GM12891 (cell line): Measurements from ENCODE around the gene CACHD1.

ENCODE experiments used
- DNase-seq: peaks from one replicate; pipeline ENCODE4 v3.0.0; 2011; ENCODE audit warnings: low spot score; ENCODE audit not compliant: insufficient read length
- FAIRE-seq: peaks from 2 replicates; lab custom pipeline; 2011; peaks lifted over from hg19 to GRCh38; lab: Jason Lieb, UNC
- PAX5 ChIP-seq: IDR thresholded peaks from 2 replicates; pipeline ENCODE4 v1.6.1; 2011; ENCODE audit warnings: low read length, moderate library complexity, mild to moderate bottlenecking; ENCODE audit not compliant: insufficient read depth, severe bottlenecking
- POLR2A ChIP-seq: IDR thresholded peaks from 2 replicates; pipeline ENCODE4 v1.6.1; 2011; ENCODE audit warnings: low read depth, low read length, control low read depth
- POLR2AphosphoS5 ChIP-seq: IDR thresholded peaks from 2 replicates; pipeline ENCODE4 v1.6.1; 2011; ENCODE audit warnings: low read depth, low read length, control low read depth
- POU2F2 ChIP-seq: IDR thresholded peaks from 2 replicates; pipeline ENCODE4 v1.6.1; 2011; ENCODE audit warnings: low read depth, mild to moderate bottlenecking, control low read depth, low read length, moderate library complexity
- SPI1 ChIP-seq: IDR thresholded peaks from 2 replicates; pipeline ENCODE4 v1.6.1; 2011; ENCODE audit warnings: low read depth, low read length, control low read depth
- TAF1 ChIP-seq: IDR thresholded peaks from 2 replicates; pipeline ENCODE4 v1.6.1; 2011; ENCODE audit warnings: low read depth, low read length, control low read depth

CACHD1 gene

GRCh38 chr1:64489707-64490106 lies 19.8 kb downstream of the CACHD1 start:
- FAIRE-seq (no peak), DNase-seq (no peak)
- TF ChIP-seq SPI1 (no peak), POLR2A (no peak), PAX5 (no peak), POLR2AphosphoS5 (no peak)

GRCh38 chr1:64490213-64490818 lies 20.4 kb downstream of the CACHD1 start:
- DNase-seq (no peak), FAIRE-seq (no peak)
- no peak for TF ChIP-seq POLR2AphosphoS5
- no peak for TF ChIP-seq SPI1
- TF ChIP-seq TAF1: no peak
- TF ChIP-seq POLR2A: no peak
- TF ChIP-seq PAX5: no peak
- TF ChIP-seq POU2F2: no peak

GRCh38 chr1:64492424-64492823 lies 22.5 kb downstream of the CACHD1 start:
- TF ChIP-seq POLR2A: no peak
- TF ChIP-seq POU2F2: no peak
- TF ChIP-seq POLR2AphosphoS5: no peak
- no peak for TF ChIP-seq TAF1
- no peak for TF ChIP-seq SPI1
- no peak for TF ChIP-seq PAX5
- DNase-seq: no peak
- no peak for FAIRE-seq

GRCh38 chr1:64493831-64494230 lies 23.9 kb downstream of the CACHD1 start:
- TF ChIP-seq SPI1 (no peak), POLR2AphosphoS5 (no peak), POLR2A (no peak), PAX5 (no peak), TAF1 (no peak), POU2F2 (no peak)
- no peak for DNase-seq
- no peak for FAIRE-seq

- TF ChIP-seq SPI1: no peak
- no peak for TF ChIP-seq POU2F2
- no peak for TF ChIP-seq POLR2AphosphoS5
- TF ChIP-seq TAF1: no peak
- no peak for TF ChIP-seq POLR2A
- no peak for TF ChIP-seq PAX5
- DNase-seq (no peak), FAIRE-seq (no peak)
These were observed 24.7 kb downstream of the CACHD1 start for GRCh38 chr1:64494659-64495058.

- DNase-seq (no peak), FAIRE-seq (no peak)
- TF ChIP-seq TAF1: no peak
- no peak for TF ChIP-seq POLR2AphosphoS5
- no peak for TF ChIP-seq POLR2A
- TF ChIP-seq SPI1: no peak
- TF ChIP-seq PAX5: no peak
- TF ChIP-seq POU2F2: no peak
These were observed 25.9 kb downstream of the CACHD1 start for GRCh38 chr1:64495878-64496277.

GRCh38 chr1:64496606-64497005 lies 26.7 kb downstream of the CACHD1 start:
- TF ChIP-seq PAX5 (no peak), POLR2A (no peak), POLR2AphosphoS5 (no peak), POU2F2 (no peak), TAF1 (no peak), SPI1 (no peak)
- FAIRE-seq (no peak), DNase-seq (no peak)

GRCh38 chr1:64497088-64497883 lies 27.4 kb downstream of the CACHD1 start:
- no peak for FAIRE-seq

GRCh38 chr1:64498325-64498724 lies 28.4 kb downstream of the CACHD1 start:
- no peak for TF ChIP-seq POLR2AphosphoS5
- TF ChIP-seq POLR2A: no peak
- no peak for TF ChIP-seq POU2F2
- TF ChIP-seq SPI1: no peak
- no peak for TF ChIP-seq TAF1
- TF ChIP-seq PAX5: no peak
- DNase-seq: no peak

More at GRCh38 chr1:64497088-64497883, 27.4 kb downstream of the CACHD1 start:
- no peak for TF ChIP-seq PAX5
- TF ChIP-seq POU2F2: no peak
- no peak for TF ChIP-seq SPI1
- TF ChIP-seq POLR2AphosphoS5: no peak
- no peak for TF ChIP-seq TAF1
- no peak for TF ChIP-seq POLR2A
- DNase-seq: no peak

GRCh38 chr1:64499011-64499410 lies 29.1 kb downstream of the CACHD1 start:
- DNase-seq (no peak), FAIRE-seq (no peak)
- TF ChIP-seq POLR2AphosphoS5 (no peak), PAX5 (no peak), TAF1 (no peak), POU2F2 (no peak), POLR2A (no peak), SPI1 (no peak)

More at GRCh38 chr1:64498325-64498724, 28.4 kb downstream of the CACHD1 start:
- FAIRE-seq: no peak

GRCh38 chr1:64499966-64500365 lies 30.0 kb downstream of the CACHD1 start:
- FAIRE-seq (no peak), DNase-seq (no peak)
- no peak for TF ChIP-seq POU2F2
- no peak for TF ChIP-seq POLR2AphosphoS5
- TF ChIP-seq PAX5: no peak
- TF ChIP-seq POLR2A: no peak
- TF ChIP-seq SPI1: no peak
- TF ChIP-seq TAF1: no peak
